HG02759 (cell line): ENCODE results near the gene OR6C70.
"Not testable (repeated sequence)": the region's sequence is repeated elsewhere in the genome, so short reads cannot be mapped to it uniquely, and the experiment has no call there.

Experiments used
- ATAC-seq: cut with Tn5 transposase; IDR thresholded peaks from one replicate; pipeline ENCODE4 v1.9.1; 2021; ENCODE audit warnings: mild to moderate bottlenecking, moderate library complexity; ENCODE audit not compliant: unreplicated experiment

OR6C70 gene

DNA sequence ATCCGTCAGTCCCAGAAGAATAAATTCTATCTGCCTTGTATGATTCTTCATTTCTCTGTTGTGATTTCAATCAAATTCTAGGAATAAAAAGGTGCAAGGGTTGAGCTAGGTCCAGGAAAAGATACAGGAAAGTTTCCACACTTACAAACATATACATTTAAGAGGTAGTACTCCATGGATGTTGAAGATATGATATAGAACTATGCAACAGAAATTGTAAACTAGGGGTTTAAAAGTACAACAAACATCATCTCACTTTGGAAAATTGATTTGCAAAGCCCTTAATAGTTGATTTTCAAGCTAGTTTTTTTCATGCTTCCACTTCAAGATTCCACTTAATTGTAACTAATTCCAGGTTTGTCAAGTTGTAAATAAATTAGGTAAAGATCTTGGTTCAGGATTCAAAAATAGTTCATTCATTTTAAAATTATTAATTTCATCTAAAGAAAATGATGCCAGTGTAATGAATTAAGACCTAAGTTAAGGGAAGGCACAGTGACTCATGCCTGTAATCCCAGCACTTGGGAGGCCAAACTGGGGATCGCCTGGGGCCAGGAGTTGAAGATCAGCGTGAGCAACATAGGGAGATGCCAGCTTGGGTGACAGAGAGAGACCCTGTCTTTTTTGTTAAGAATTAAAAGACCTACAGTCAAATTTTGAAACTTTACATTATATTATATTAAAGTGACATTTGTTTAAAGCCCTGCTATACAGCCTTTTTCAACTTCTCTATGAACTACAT, at the start of gene OR6C70:
TSS of gene OR6C70 (minus strand) at position 51 of the 742 bp plus-strand sequence. CDS start at position 51, 0 bp downstream.
- no peak for ATAC-seq

- ATAC-seq = no peak
Observed at GRCh38 chr12:55516391-55516790, 46.5 kb upstream of the OR6C70 start.

- ATAC-seq = no peak
Observed at GRCh38 chr12:55515696-55516095, 45.8 kb upstream of the OR6C70 start.

DNA sequence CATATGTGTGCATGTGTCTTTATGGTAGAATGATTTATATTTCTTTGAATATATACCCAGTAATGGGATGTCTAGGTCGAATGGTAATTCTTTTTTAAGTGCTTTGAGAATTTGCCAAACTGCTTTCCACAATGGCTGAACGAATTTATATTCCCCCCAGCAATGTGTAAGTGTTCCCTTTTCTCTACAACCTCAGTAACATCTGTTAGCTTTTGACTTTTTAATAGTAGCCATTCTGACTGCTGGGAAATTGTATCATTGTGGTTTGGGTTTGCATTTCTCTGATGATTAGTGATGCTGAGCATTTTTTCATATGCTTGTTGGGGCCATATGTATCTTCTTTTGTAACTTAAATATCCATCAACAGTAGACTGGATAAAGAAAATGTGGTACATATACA, 31.7 kb upstream of the OR6C70 start:
- no peak for ATAC-seq

DNA sequence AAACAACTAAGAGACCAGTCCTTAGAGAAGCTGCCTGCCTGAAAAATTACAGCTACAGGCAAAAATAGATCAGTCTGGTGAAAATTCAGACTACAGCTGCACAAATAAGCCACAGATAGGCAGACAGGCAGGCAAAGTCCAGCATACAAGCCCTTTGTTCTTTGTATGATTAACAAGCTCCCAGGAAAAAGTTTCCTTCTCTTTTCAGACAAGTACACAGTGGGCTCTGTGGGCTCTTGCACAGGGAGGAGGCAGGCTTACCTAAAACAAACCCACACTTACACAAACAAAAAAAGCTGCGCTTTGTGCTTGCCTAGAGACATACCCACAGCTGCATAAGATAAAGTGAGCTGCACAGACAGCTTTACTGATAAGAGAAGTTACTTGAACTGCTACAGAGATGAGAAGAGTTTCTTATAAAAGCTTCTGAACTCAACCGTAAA, 29.9 kb upstream of the OR6C70 start:
- no peak for ATAC-seq

DNA sequence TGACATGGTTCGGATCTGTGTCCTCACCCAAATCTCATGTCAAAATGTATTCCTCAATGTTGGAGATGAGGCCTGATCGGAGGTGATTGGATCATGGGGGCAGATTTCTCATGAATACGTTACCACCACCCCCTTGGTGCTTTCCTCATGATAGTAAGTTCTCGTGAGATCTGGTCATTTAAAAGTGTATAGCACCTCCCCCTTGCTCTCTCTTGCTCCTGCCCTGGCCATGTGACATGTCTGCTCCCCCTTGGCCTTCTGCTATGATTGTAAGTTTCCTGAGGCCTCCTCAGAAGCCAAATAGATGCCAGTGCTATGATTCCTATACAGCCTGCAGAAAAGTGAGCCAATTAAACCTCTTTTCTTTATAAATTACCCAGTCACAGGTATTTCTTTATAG, 29.3 kb upstream of the OR6C70 start:
- no peak for ATAC-seq

- no peak for ATAC-seq
Observed at GRCh38 chr12:55495490-55495889, 25.6 kb upstream of the OR6C70 start.

DNA sequence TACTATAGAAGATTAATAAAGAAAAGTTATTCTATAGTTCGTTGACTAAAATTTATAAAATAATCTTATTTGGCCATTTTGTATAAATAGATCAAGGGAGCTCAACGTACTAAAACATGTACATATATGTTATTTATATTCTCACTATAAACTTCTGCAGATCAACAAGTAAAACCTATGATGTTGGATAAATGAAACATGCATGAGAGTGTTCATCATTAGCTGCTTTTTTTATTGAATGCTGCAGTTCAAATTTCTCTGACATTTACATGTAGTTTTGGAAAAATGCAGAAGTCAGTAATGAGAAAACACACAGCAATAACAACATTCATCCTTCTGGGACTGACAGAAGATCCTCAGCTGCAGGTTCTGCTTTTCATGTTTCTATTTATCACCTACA, 22.1 kb upstream of the OR6C70 start, which contains the start of gene OR6C68:
TSS of gene OR6C68 (plus strand) at position 301 of the 400 bp plus-strand sequence. CDS start at position 301, 0 bp downstream.
- no peak for ATAC-seq

DNA sequence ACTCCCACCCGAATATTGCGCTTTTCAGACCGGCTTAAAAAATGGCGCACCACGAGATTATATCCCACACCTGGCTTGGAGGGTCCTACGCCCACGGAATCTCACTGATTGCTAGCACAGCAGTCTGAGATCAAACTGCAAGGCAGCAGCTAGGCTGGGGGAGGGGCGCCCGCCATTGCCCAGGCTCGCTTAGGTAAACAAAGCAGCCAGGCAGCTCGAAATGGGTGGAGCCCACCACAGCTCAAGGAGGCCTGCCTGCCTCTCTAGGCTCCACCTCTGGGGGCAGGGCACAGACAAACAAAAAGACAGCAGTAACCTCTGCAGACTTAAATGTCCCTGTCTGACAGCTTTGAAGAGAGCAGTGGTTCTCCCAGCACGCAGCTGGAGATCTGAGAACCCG, 14.3 kb upstream of the OR6C70 start:
- ATAC-seq = not testable (repeated sequence)

DNA sequence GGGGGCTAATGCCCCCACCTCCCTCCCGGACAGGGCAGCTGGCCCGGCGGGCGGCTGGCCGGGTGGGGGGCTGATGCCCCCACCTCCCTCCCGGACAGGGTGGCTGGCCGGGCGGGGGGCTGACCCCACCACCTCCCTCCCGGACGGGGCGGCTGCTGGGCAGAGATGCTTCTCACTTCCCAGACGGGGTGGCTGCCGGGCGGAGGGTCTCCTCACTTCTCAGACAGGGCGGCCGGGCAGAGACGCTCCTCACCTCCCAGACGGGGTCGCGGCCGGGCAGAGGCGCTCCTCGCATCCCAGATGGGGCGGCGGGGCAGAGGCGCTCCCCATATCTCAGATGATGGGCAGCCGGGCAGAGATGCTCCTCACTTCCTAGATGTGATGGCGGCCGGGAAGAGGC, 9.2 kb upstream of the OR6C70 start:
- ATAC-seq = not testable (repeated sequence)

GRCh38 chr12:55472264-55472663, 2.3 kb upstream of the OR6C70 start:
- ATAC-seq = no peak

DNA sequence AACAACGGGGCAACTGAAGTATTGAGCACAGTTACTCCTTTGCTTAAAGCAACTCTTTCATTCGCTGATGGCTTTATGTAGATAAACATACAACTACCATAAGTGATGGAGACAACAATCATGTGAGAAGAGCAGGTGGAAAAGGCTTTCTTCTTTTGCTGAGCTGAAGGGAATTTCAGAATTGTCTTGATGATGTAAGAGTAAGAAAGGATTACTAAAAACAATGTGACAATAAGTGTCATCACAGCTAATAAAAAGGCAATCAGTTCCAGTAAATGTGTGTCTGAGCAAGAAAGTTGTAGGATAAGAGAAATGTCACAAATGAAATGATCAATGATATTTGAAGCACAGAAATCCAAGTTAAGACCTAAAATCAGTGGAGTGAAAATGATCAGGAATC, 647 bp downstream of the OR6C70 start:
- ATAC-seq = no peak

GRCh38 chr12:55467836-55468235, 2.1 kb downstream of the OR6C70 start:
- no peak for ATAC-seq

DNA sequence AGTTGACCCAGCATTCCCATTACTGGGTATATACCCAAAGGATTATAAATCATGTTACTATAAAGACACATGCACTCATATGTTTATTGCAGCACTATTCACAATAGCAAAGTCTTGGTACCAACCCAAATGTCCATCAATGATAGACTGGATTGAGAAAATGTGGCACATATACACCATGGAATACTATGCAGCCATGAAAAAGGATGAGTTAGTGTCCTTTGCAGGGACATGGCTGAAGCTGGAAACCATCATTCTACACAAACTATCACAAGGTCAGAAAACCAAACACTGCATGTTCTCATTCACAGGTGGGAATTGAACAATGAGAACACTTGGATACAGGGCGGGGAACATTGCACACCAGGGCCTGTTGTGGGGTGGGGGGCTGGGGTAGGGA, 5.0 kb downstream of the OR6C70 start:
- not testable (repeated sequence) for ATAC-seq

DNA sequence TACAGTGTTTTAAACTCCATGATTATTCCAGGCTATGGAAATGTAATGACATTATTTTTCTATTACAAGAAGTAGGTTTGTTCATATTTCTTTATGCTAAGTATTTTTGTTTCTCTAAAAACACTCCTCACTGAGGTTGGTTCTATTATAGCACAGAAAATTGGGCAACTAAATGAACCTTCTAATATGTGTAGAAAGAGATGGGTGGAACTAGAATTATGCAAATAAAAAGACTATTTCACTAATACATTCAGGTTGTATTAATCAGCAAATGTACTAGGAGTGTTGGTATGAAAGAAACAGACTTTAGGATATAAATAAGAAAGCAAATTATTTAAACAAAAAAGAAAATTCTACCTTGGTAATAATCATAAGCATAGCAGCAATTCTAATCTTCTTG, 21.1 kb downstream of the OR6C70 start:
- no peak for ATAC-seq

GRCh38 chr12:55446326-55446725, 23.6 kb downstream of the OR6C70 start:
- ATAC-seq = no peak

DNA sequence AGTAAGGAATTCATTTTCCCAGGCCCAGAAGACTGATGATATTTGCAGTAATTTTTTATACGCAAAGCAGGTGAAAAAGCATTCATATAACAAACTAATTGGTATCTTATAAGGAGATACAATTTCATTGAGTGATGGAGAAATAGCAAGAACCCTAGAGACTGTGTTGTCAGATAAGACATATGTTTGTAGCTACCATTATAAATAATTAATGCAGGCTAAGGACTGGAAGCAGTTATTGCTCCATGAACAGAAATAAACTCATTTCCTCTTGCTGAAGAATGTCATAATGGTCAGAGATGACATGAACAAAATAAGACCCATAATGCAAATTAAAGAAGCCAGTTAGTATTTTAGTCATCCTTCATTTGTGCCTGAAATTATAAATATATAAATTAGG, 24.6 kb downstream of the OR6C70 start:
- no peak for ATAC-seq

GRCh38 chr12:55443776-55444175, 26.2 kb downstream of the OR6C70 start, which contains the start of gene OR6C2:
OR6C2 (plus strand) TSS chr12:55444076; CDS start chr12:55452214, 8,138 bp downstream.
- no peak for ATAC-seq

DNA sequence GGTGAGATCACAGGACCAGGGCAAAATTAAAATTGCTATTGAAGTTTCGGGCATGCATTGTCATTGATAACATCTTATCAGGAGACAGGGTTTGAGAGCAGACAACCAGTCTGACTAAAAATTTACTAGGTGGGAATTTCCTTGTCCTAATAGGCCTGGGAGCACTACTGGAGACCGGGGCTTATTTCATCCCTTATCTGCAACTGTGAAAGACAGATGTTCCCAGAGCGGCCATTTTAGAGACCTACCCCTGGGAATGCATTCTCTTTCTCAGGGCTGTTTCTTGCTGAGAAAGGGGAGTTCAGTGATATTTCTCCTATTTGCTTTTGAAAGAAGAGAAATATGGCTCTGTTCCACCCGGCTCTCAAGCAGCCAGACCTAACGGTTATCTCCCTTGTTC, 28.7 kb downstream of the OR6C70 start:
- not testable (repeated sequence) for ATAC-seq

DNA sequence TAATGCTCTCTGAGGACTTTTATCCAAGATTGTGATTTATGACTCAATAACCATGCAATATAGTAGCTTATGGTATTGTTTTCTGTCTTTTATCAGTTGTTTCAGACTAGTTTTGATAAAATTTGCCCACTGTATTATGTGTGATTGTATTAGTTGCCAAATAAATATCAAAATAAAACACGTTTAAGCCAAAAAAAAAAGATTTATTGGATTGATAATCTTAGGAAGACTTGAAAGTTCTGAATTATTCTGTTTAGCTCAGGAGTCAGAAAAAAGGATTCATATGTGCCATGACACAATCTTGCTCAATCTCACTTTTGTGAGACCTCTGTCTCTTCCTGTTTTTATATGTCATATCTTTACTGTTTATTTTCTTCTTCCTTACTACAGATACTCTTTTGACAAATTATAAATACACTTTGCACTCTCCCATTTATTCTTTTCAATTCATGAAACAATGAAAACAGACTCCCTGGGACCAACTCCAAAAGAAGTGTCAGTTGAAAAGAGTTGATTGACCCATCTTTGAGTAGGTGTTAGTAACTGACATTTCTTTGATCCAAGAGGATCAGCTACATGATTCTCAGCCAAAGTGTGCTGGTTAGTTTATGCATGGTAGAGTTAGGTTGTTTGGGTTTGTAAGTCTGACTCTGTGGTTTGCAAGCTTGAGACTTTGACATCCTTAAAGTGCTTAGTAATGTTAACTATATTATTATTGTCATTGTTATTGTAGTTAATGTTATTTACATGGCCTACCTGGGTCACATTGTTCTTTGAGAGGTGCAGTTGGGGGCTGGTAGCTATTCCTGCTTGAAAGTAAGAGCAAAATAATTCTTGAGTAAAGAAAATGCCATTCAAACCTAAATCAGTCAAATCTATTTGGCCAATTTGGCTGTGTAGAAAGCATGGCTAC, 41.4 kb downstream of the OR6C70 start:
- ATAC-seq = no peak

DNA sequence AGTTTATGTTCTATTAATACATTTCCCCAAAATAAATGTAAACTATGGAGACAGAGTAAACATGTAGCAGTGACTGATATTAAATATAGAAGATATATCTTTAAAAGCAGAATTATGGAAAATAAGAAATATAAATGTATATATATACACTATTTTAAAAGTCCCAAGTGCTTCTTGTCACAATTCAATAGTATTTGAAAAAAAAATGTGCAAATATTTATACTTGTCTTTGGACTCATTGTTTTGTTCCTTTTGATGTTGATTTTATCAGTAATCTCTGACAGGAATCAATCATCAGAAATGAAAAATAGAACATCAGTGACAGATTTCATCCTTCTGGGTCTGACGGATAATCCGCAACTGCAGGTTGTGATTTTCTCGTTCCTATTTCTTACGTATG, 44.0 kb downstream of the OR6C70 start, which contains the start of gene OR6C76:
TSS of gene OR6C76 (plus strand) at position 301 of the 400 bp plus-strand sequence. CDS start at position 301, 0 bp downstream.
- ATAC-seq = no peak
